Esophagus muscularis mucosa (tissue), 4 donors: ENCODE results near the gene ALDH18A1. TPM values are rescaled to one million over a fixed set of nuclear protein-coding genes. Genes with fewer than 3 reads are reported as not detected.
A peak's percentile ranks its signal among the peaks of the same experiment; 100 is the strongest.

Experiments
- DNase-seq: peaks from one replicate; pipeline ENCODE4 v3.0.0-alpha.2; 2017; ENCODE audit errors: extremely low spot score
- H3K27ac ChIP-seq, 4 donors: fragments of 200-600 bp; sonication (generic); replicated peaks in 1 of 4; 1 replicate in 3 of 4; 2 replicates in 1 of 4; pipeline ENCODE4 v1.5.1; 2016 to 2019; ENCODE audit warnings: mild to moderate bottlenecking in 1 of 4
- H3K27me3 ChIP-seq, 4 donors: fragments of 200-600 bp; sonication (generic); one replicate each; pipeline versions ENCODE4 v1.5.1 to v1.6.0; 2016 to 2019
- H3K36me3 ChIP-seq, 4 donors: fragments of 200-600 bp; sonication (generic); one replicate each; pipeline ENCODE4 v1.5.1; 2016 to 2019
- H3K4me1 ChIP-seq, 4 donors: fragments of 200-600 bp; sonication (generic); one replicate each; pipeline ENCODE4 v1.5.1; 2016 to 2019
- H3K4me3 ChIP-seq, 4 donors: fragments of 200-600 bp; sonication (generic); 1 replicate in 2 of 4; 2 replicates in 2 of 4; pipeline ENCODE4 v1.5.1; 2016 to 2019; ENCODE audit warnings: mild to moderate bottlenecking in 4 of 4, moderate library complexity in 1 of 4
- H3K9me3 ChIP-seq, 4 donors: fragments of 200-600 bp; sonication (generic); 1 replicate in 3 of 4; 2 replicates in 1 of 4; pipeline ENCODE4 v1.5.1; 2016 to 2019
- EP300 ChIP-seq: sonication (generic); formaldehyde crosslinking; IDR thresholded peaks from one replicate; pipeline ENCODE4 v1.6.1; 2017; ENCODE audit warnings: antibody characterized with exemption
- POLR2A ChIP-seq: fragments of 450-650 bp; IDR thresholded peaks from one replicate; pipeline ENCODE4 v1.6.1; 2017; ENCODE audit warnings: antibody characterized with exemption, moderate library complexity, mild to moderate bottlenecking, low read depth
- POLR2AphosphoS5 ChIP-seq, 2 donors: sonication (generic); formaldehyde crosslinking; IDR thresholded peaks; one replicate each; pipeline ENCODE4 v1.6.1; 2017; ENCODE audit warnings: antibody characterized with exemption in 2 of 2
- WGBS: methylation state at CpG from one replicate; pipeline ENCODE4 v1.1.5; 2018; 5-methylcytosine and 5-hydroxymethylcytosine counted together
- intact Hi-C: fragments of 100-400 bp; cut with DNase I; formaldehyde crosslinking; loops from one replicate; pipeline ENCODE4 v1.15.1; 2023
- total RNA-seq, 4 donors: library from RNA; depleted of rRNA; stranded (reverse); fragments of >200 nt; gene quantifications; one replicate each; pipeline versions ENCODE4 v1.1.0 to v1.2.1, GENCODE V29; 2016
- TF ChIP-seq, protein P1 (sequence below), 3 experiments: fragments of 200-600 bp in 2 of 3; fragments of 450-650 bp in 1 of 3; sonication (generic) in 2 of 3; IDR thresholded peaks; one replicate each; pipeline ENCODE4 v1.5.1; 2017 to 2019; ENCODE audit warnings: antibody characterized with exemption in 3 of 3, mild to moderate bottlenecking in 2 of 3, moderate library complexity in 1 of 3

Gene ALDH18A1
- total RNA-seq, 4 donors from 2014 or later = 13.7 to 27.7 (median 21.8) TPM

GRCh38 chr10:95562341-95562965, 94.1 kb downstream of the ALDH18A1 start:
- Histone ChIP-seq H3K4me1 (peaks cover 22 to 41% (median 36%) of the 10 kb centered on the region in 4 donors), H3K27me3 (no peaks in the 10 kb centered on the region), H3K36me3 (no peaks in the 10 kb centered on the region), H3K27ac (peak overlapping the region; percentile 91 to 97 (median 96)), H3K9me3 (no peaks in the 10 kb centered on the region), H3K4me3 (no peak overlapping the region)
- DNase-seq = no peak
- no peak for TF ChIP-seq POLR2A
- no peak for TF ChIP-seq EP300
- TF ChIP-seq, protein P1, sequence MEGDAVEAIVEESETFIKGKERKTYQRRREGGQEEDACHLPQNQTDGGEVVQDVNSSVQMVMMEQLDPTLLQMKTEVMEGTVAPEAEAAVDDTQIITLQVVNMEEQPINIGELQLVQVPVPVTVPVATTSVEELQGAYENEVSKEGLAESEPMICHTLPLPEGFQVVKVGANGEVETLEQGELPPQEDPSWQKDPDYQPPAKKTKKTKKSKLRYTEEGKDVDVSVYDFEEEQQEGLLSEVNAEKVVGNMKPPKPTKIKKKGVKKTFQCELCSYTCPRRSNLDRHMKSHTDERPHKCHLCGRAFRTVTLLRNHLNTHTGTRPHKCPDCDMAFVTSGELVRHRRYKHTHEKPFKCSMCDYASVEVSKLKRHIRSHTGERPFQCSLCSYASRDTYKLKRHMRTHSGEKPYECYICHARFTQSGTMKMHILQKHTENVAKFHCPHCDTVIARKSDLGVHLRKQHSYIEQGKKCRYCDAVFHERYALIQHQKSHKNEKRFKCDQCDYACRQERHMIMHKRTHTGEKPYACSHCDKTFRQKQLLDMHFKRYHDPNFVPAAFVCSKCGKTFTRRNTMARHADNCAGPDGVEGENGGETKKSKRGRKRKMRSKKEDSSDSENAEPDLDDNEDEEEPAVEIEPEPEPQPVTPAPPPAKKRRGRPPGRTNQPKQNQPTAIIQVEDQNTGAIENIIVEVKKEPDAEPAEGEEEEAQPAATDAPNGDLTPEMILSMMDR (IDR thresholded peaks at IDR 0.05) = no peak
- no peak for TF ChIP-seq POLR2AphosphoS5 (IDR thresholded peaks at IDR 0.05)
- 68% methylated on average over 7 of the region's 7 CpGs for WGBS
- intact Hi-C loops = no loop called here

GRCh38 chr10:95561864-95562177, 94.7 kb downstream of the ALDH18A1 start:
- H3K4me1 ChIP-seq = peaks cover 28 to 42% (median 34%) of the 10 kb centered on the region in 4 donors
- H3K4me3 ChIP-seq = peak overlapping the region; percentile 84 to 97 (median 93)
- peak overlapping the region; percentile 91 to 97 (median 96) for H3K27ac ChIP-seq
- TF ChIP-seq EP300 (no peak), POLR2A (no peak), POLR2AphosphoS5 (IDR thresholded peaks at IDR 0.05) (no peak)
- TF ChIP-seq, protein P1 (IDR thresholded peaks at IDR 0.05) = no peak
- intact Hi-C loops = no loop called here
- WGBS = 49% methylated on average over 7 of the region's 7 CpGs
- no peaks in the 10 kb centered on the region for H3K36me3 ChIP-seq
- H3K27me3 ChIP-seq = no peaks in the 10 kb centered on the region
- H3K9me3 ChIP-seq = no peaks in the 10 kb centered on the region
- no peak for DNase-seq

DNA sequence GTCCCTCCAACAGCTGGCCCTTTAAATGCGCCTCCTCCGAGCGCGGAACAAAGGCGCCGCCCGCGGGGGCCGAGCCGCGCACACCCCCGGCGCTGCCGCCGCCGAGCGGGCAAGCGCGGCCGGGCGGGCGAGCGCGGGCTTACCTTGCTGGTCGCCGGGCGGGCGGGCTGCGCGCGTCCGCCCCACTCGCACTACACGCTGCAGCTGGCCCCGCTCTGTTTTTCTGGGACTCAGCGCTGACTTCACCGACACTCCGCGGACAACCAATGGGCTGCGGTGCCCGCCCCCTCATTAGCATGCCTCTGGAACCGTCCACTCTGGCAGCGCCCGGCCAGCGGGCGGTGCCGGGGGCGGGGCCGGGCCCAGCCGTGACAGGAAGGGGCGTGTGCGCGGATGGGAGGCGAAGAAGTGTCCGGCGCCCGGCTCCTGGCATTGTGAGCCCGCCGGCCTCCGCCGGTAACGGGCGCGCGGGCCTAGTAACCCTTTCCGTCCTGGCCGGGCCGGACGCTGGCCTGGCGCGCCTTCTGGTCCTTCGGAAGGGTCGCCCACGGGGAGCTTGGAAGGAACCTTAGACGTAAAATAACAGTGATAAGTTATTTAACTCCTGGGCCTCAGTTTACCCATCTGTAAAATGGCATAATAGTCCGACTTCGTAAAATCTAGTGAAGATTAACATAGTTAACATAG, 95.2 kb downstream of the ALDH18A1 start, which contains the start of gene SORBS1:
Gene SORBS1 (minus strand): TSS at position 195 of the 687 bp plus-strand sequence. CDS start 120,236 bp downstream, outside the sequence.
- H3K27me3 ChIP-seq = no peaks in the 10 kb centered on the region
- H3K9me3 ChIP-seq = no peaks in the 10 kb centered on the region
- H3K4me1 ChIP-seq = peaks cover 30 to 44% (median 33%) of the 10 kb centered on the region in 4 donors
- peak; percentile 98 for DNase-seq
- peak within 1 kb of the TSS; percentile 84 to 97 (median 93) for H3K4me3 ChIP-seq
- H3K36me3 ChIP-seq = no peaks in the 10 kb centered on the region
- intact Hi-C loops = no loop called here
- H3K27ac ChIP-seq = peak within 1 kb of the TSS; percentile 91 to 97 (median 96)
- TF ChIP-seq, protein P1 (IDR thresholded peaks at IDR 0.05) = peak in 1 of 3 experiments; percentile 6
- peak; percentile 43 for TF ChIP-seq POLR2A
- TF ChIP-seq EP300 = no peak
- TF ChIP-seq POLR2AphosphoS5 (IDR thresholded peaks at IDR 0.05) = peak; percentile 97 to 98
- 6% methylated on average over 21 of the region's 77 CpGs for WGBS

- intact Hi-C loops = no loop called here
- DNase-seq = no peak
- Histone ChIP-seq H3K27me3 (no peaks in the 10 kb centered on the region), H3K4me1 (peaks cover 33 to 43% (median 34%) of the 10 kb centered on the region in 4 donors), H3K9me3 (no peaks in the 10 kb centered on the region), H3K36me3 (no peaks in the 10 kb centered on the region), H3K4me3 (peak overlapping the region; percentile 84 to 97 (median 93)), H3K27ac (peak overlapping the region; percentile 91 to 97 (median 96))
- WGBS = 1% methylated on average over 14 of the region's 48 CpGs
- TF ChIP-seq, protein P1 (IDR thresholded peaks at IDR 0.05) = no peak
- TF ChIP-seq POLR2A = no peak
- TF ChIP-seq POLR2AphosphoS5 (IDR thresholded peaks at IDR 0.05) = peak; percentile 18 to 64
- TF ChIP-seq EP300 = no peak
These were observed 96.0 kb downstream of the ALDH18A1 start for GRCh38 chr10:95560278-95561176.
